ENCODE results near the gene KYNU.
"Not testable (repeated sequence)": the region's sequence is repeated elsewhere in the genome, so short reads cannot be mapped to it uniquely, and the experiment has no call there.

The KYNU gene

DNA sequence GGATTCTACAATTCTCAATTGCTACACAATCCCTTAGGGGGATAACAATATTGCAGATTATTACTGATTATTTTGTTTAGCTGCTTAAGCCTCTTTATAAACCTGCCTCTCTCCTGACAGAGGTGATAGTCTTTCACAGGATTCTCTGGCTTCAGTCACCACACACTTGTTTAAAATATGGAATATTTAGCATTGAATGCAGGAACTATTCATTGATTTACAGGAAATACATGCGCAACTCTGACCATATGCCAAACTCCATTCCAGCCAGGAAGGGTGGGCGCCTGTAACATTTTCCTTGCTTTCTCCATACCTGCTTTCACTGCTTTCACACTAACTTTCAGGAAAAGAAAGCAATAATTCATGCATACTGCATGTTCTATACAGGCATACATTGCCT lies 207.0 kb downstream of the KYNU start:
- DNase-seq (ENCODE audit: low read depth in 1 of 2, low spot score in 1 of 2), result no peak

DNA sequence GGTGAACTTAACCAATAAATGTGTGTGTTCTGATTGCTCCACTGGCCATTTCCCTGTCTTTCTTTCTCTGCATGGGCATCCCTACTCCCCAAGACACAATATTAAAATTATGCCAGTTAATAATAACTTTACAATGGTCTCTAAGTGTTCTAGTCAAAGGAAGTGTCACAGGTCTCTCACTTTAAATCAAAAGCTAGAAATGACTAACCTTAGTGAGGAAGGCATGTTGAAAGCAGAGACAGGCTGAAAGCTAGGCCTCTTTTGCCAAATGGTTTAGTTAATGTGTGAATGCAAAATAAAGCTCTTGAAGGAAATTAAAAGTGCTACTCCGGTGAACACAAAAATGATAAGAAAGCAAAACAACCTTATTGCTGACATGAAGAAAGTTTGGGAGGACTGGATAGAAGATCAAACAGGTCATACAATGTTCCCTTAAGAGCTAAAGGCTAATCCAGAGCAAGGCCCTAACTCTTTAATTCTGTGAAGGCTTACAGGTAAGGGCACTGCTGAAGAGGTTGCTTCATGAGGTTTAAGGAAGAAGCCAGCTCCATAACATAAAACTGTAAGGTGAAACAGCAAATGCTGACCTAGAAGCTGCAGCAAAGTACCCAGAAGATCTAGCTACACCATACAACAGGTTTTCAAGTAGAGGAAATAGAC lies 207.8 kb downstream of the KYNU start:
- no peak for DNase-seq (ENCODE audit: low read depth in 1 of 2, low spot score in 1 of 2)

DNA sequence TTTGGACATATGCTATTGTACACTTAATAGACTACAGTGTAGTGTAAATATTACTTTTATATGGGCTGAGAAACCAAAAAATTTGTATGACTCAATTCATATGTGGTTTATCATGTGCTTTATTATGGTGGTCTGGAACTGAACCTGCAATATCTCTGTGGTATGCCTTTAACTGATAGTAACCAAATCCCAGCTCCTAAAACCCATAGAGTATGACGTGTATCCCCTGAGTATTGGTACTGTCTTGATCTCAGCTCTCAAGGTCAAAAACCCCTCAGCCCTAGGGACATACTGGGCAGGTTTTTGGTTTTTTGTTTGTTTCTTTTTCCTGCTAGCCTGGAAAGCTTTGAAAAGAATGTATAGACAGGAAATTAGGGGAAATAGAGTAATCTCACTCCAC lies 209.6 kb downstream of the KYNU start:
- DNase-seq (ENCODE audit: low read depth in 1 of 2, low spot score in 1 of 2), result no peak

DNA sequence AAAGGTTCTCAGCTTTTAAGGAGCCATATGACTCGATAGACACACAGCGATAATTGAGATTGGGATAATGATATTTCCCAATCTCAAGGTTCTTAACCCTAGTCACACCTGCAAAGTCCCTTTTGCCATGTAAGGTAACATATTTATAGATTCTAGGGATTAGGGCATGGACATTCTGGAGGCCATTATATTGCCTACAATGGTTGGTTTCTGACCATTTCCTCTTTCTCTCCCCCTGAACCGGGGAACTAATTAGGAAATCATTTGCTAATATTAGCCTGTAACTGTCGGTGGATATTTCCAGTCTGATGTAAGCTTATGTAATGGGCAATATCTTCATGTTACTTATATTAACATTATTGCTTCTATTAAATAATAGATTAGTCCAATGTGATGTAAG lies 210.9 kb downstream of the KYNU start:
- DNase-seq (ENCODE audit: low read depth in 1 of 2, low spot score in 1 of 2), result no peak

DNA sequence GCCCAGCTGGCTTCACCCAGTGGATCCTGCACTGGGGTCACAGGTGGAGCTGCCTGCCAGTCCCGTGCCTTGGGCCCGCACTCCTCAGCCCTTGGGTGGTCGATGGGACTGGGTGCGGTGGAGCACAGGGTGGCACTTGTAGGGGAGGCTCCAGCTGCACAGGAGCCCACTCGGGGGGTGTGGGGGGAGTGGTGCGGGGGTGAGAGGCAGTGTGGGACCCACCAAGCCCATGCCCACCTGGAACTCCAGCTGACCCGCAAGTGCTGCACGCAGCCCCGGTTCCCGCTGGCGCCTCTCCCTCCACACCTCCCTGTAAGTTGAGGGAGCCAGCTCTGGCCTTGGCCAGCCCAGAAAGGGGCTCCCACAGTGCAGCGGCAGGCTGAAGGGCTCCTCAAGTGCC lies 212.1 kb downstream of the KYNU start:
- DNase-seq (ENCODE audit: low read depth in 1 of 2, low spot score in 1 of 2), result not testable (repeated sequence)
